GM23338 (cell line): ENCODE measurements around the gene ACSF3. TPM values are rescaled to one million over a fixed set of nuclear protein-coding genes. Genes with fewer than 3 reads are reported as not detected.

Experiments used
- ATAC-seq: fragments of 200-7000 bp; cut with Tn5 transposase; 3 replicates; pipeline ENCODE4 v1.9.1; 2020
- DNase-seq: peaks from one replicate; pipeline ENCODE4 v3.0.0-alpha.2; 2015; ENCODE audit warnings: low spot score
- H2AFZ ChIP-seq: fragments of 200-600 bp; sonication (generic); 2 replicates; pipeline ENCODE4 v1.8.0; 2016; ENCODE audit warnings: antibody characterized with exemption, mild to moderate bottlenecking, moderate library complexity
- H3F3A ChIP-seq: fragments of 200-600 bp; sonication (generic); replicated peaks from 2 replicates; pipeline ENCODE4 v1.8.0; 2017; ENCODE audit warnings: antibody characterized with exemption, mixed run types, low read depth
- H3K27ac ChIP-seq: fragments of 200-600 bp; sonication (generic); 2 replicates; pipeline ENCODE4 v1.6.1; 2016; ENCODE audit warnings: low read depth
- H3K27me3 ChIP-seq: fragments of 200-600 bp; sonication (generic); 2 replicates; pipeline ENCODE4 v1.8.0; 2016; ENCODE audit warnings: mild to moderate bottlenecking, mixed run types, moderate library complexity; ENCODE audit not compliant: insufficient read depth
- H3K36me3 ChIP-seq: fragments of 200-600 bp; sonication (generic); 2 replicates; pipeline ENCODE4 v1.8.0; 2016; ENCODE audit warnings: mild to moderate bottlenecking; ENCODE audit not compliant: insufficient read depth
- H3K4me1 ChIP-seq: fragments of 200-600 bp; sonication (generic); 2 replicates; pipeline ENCODE4 v1.8.0; 2016; ENCODE audit warnings: mild to moderate bottlenecking, moderate library complexity; ENCODE audit not compliant: insufficient read depth
- H3K4me2 ChIP-seq: fragments of 200-600 bp; sonication (generic); 2 replicates; pipeline ENCODE4 v1.7.1; 2017; ENCODE audit warnings: mixed run types
- H3K4me3 ChIP-seq: fragments of 200-600 bp; sonication (generic); 2 replicates; pipeline ENCODE4 v1.6.1; 2016; ENCODE audit warnings: mixed run types
- H3K79me2 ChIP-seq: fragments of 200-600 bp; sonication (generic); replicated peaks from 2 replicates; pipeline ENCODE4 v1.8.0; 2017; ENCODE audit warnings: mild to moderate bottlenecking; ENCODE audit not compliant: insufficient read depth
- H3K9me2 ChIP-seq: fragments of 200-600 bp; sonication (generic); 2 replicates; pipeline ENCODE4 v1.8.0; 2017; ENCODE audit not compliant: insufficient read depth
- H4K20me1 ChIP-seq: fragments of 200-600 bp; sonication (generic); replicated peaks from 2 replicates; pipeline ENCODE4 v1.8.0; 2017; ENCODE audit warnings: mild to moderate bottlenecking; ENCODE audit not compliant: insufficient read depth
- H3K27ac Mint-ChIP-seq: 2 replicates; pipeline ENCODE4 v1.8.0; 2020; ENCODE audit warnings: inconsistent platforms, mild to moderate bottlenecking, moderate library complexity, mixed read lengths
- H3K27me3 Mint-ChIP-seq: 3 replicates; pipeline ENCODE4 v1.8.0; 2022; ENCODE audit warnings: low read depth, mild to moderate bottlenecking, moderate library complexity, mixed read lengths, inconsistent platforms; ENCODE audit not compliant: insufficient read depth, poor library complexity
- H3K36me3 Mint-ChIP-seq: 3 replicates; pipeline ENCODE4 v1.8.0; 2021; ENCODE audit warnings: low read depth, mild to moderate bottlenecking, inconsistent platforms, moderate library complexity, mixed read lengths
- H3K4me1 Mint-ChIP-seq: 3 replicates; pipeline ENCODE4 v1.8.0; 2020; ENCODE audit warnings: mild to moderate bottlenecking, inconsistent platforms, mixed read lengths
- H3K4me3 Mint-ChIP-seq: 3 replicates; pipeline ENCODE4 v1.8.0; 2021; ENCODE audit warnings: moderate library complexity, mild to moderate bottlenecking, inconsistent platforms, mixed read lengths
- H3K9me3 Mint-ChIP-seq: 3 replicates; pipeline ENCODE4 v1.8.0; 2020; ENCODE audit warnings: moderate library complexity, mild to moderate bottlenecking, inconsistent platforms, mixed read lengths
- CREB1 ChIP-seq: fragments of 250-450 bp; sonication (Bioruptor Pico); IDR thresholded peaks from 2 replicates; pipeline ENCODE4 v1.5.0; 2020; ENCODE audit warnings: low read depth, mild to moderate bottlenecking, moderate library complexity
- CTCF ChIP-seq, 2 experiments: fragments of 200-600 bp in 1 of 2; sonication (generic) in 1 of 2; conservative IDR thresholded peaks; 2 replicates each; pipeline versions ENCODE4 v1.5.1 to v1.6.1; 2016 to 2017; ENCODE audit warnings: antibody characterized with exemption in 2 of 2, low read depth in 2 of 2, mild to moderate bottlenecking in 2 of 2, moderate library complexity in 1 of 2
- ETS1 ChIP-seq: IDR thresholded peaks from 2 replicates; pipeline ENCODE4 v1.6.1; 2016; ENCODE audit warnings: antibody characterized with exemption
- EZH2 ChIP-seq: fragments of 200-600 bp; sonication (generic); IDR thresholded peaks from one replicate; pipeline ENCODE4 v1.8.0; 2017; ENCODE audit warnings: antibody characterized with exemption, mild to moderate bottlenecking, low read depth; ENCODE audit not compliant: unreplicated experiment
- EZH2phosphoT487 ChIP-seq: fragments of 200-600 bp; sonication (generic); IDR thresholded peaks from one replicate; pipeline ENCODE4 v1.8.1; 2018; ENCODE audit warnings: antibody characterized with exemption; ENCODE audit not compliant: unreplicated experiment
- JUNB ChIP-seq: IDR thresholded peaks from one replicate; pipeline ENCODE4 v1.6.1; 2016; ENCODE audit warnings: antibody characterized with exemption; ENCODE audit not compliant: unreplicated experiment
- NANOG ChIP-seq: IDR thresholded peaks from 2 replicates; pipeline ENCODE4 v1.6.1; 2016; ENCODE audit warnings: antibody characterized with exemption, borderline replicate concordance
- POLR2AphosphoS5 ChIP-seq: IDR thresholded peaks from 2 replicates; pipeline ENCODE4 v1.6.1; 2016; ENCODE audit warnings: antibody characterized with exemption, low read depth
- REST ChIP-seq: IDR thresholded peaks from one replicate; pipeline ENCODE4 v1.6.1; 2018; ENCODE audit warnings: antibody characterized with exemption; ENCODE audit not compliant: unreplicated experiment
- STAT1 ChIP-seq: IDR thresholded peaks from one replicate; pipeline ENCODE4 v1.6.1; 2016; ENCODE audit warnings: antibody characterized with exemption; ENCODE audit not compliant: unreplicated experiment
- ZNF114 ChIP-seq: fragments of 250-450 bp; sonication (Bioruptor Pico); IDR thresholded peaks from 2 replicates; pipeline ENCODE4 v1.5.0; 2020; ENCODE audit warnings: mild to moderate bottlenecking, moderate library complexity
- ZNF331 ChIP-seq: fragments of 250-450 bp; sonication (Bioruptor Pico); IDR thresholded peaks from 2 replicates; pipeline ENCODE4 v1.5.0; 2020; ENCODE audit warnings: low read depth, mild to moderate bottlenecking, moderate library complexity
- ZNF462 ChIP-seq: fragments of 250-450 bp; sonication (Bioruptor Pico); IDR thresholded peaks from 2 replicates; pipeline ENCODE4 v1.5.0; 2020; ENCODE audit warnings: mild to moderate bottlenecking, moderate library complexity
- polyA plus RNA-seq: library from polyadenylated mRNA; unstranded; fragments of >200 nt; fragmentation: Nextera tagmentation; extraction: Ambion mirVana; gene quantifications from 2 replicates; pipeline ENCODE4 v1.2.1, GENCODE V29; 2016
- total RNA-seq: library from RNA; depleted of rRNA; stranded (reverse); fragments of >200 nt; shearing (Covaris generic); gene quantifications from 2 replicates; pipeline ENCODE4 v1.2.3, GENCODE V29; 2014

ACSF3 gene
- total and polyA plus RNA-seq, 2 experiments from 2014 or later: 12.8 to 23.1 TPM

- no peak overlapping the region for H3K27ac ChIP-seq
- no peaks in the 10 kb centered on the region for H3K36me3 ChIP-seq
- no peaks in the 10 kb centered on the region for H3F3A ChIP-seq
- no peaks in the 10 kb centered on the region for H3K4me1 ChIP-seq
- H3K9me2 ChIP-seq: no peaks in the 10 kb centered on the region
- Mint-ChIP-seq H3K36me3 (no peaks in the 10 kb centered on the region), H3K27ac (no peak overlapping the region), H3K27me3 (peaks cover 12% of the 10 kb centered on the region), H3K4me1 (no peaks in the 10 kb centered on the region), H3K4me3 (no peak overlapping the region), H3K9me3 (peaks cover 8% of the 10 kb centered on the region; the same call in 2 of the 3 replicates)
- no peak overlapping the region for H3K4me2 ChIP-seq
- no peaks in the 10 kb centered on the region for H3K79me2 ChIP-seq
- ATAC-seq (no peak), DNase-seq (no peak)
- H3K4me3 ChIP-seq: no peak overlapping the region
- H3K27me3 ChIP-seq: no peaks in the 10 kb centered on the region
- TF ChIP-seq JUNB (no peak), NANOG (no peak), STAT1 (no peak), POLR2AphosphoS5 (no peak), ZNF331 (no peak), CREB1 (CRISPR knock-in tag) (no peak), ZNF114 (no peak), CTCF (conservative IDR thresholded peaks at IDR 0.05; ENCODE audit: low read depth in 2 of 2) (no peak), REST (no peak), ZNF462 (CRISPR knock-in tag) (no peak), EZH2phosphoT487 (no peak), ETS1 (no peak), EZH2 (no peak)
- H4K20me1 ChIP-seq: no peaks in the 10 kb centered on the region
- H2AFZ ChIP-seq: no peak overlapping the region
Measured at GRCh38 chr16:89187032-89187769, 93.5 kb downstream of the ACSF3 start.
